ENCODE data around the gene SLC6A5.

SLC6A5 gene

GRCh38 chr11:20597154-20597679 is 2.2 kb upstream of the SLC6A5 start:
- DNase-seq, result no peak

GRCh38 chr11:20597680-20598484 is 1.5 kb upstream of the SLC6A5 start:
- DNase-seq, result no peak

GRCh38 chr11:20598492-20598891 is 916 bp upstream of the SLC6A5 start:
- no peak for DNase-seq

GRCh38 chr11:20600020-20600346 is 575 bp downstream of the SLC6A5 start:
- DNase-seq, result no peak

- no peak for DNase-seq
Measured at GRCh38 chr11:20600551-20600950, 1.1 kb downstream of the SLC6A5 start.

GRCh38 chr11:20601221-20601914 is 2.0 kb downstream of the SLC6A5 start:
- no peak for DNase-seq

- no peak for DNase-seq
Measured at GRCh38 chr11:20604295-20604803, 4.9 kb downstream of the SLC6A5 start.

GRCh38 chr11:20604864-20605601 is 5.6 kb downstream of the SLC6A5 start:
- no peak for DNase-seq

- no peak for DNase-seq
Measured at GRCh38 chr11:20605602-20606091, 6.2 kb downstream of the SLC6A5 start.

GRCh38 chr11:20608934-20609333 is 9.5 kb downstream of the SLC6A5 start:
- DNase-seq, result no peak

- DNase-seq, result peak; percentile 78
Measured at GRCh38 chr11:20609727-20610707, 10.6 kb downstream of the SLC6A5 start.

GRCh38 chr11:20610825-20611224 is 11.4 kb downstream of the SLC6A5 start:
- DNase-seq, result no peak

GRCh38 chr11:20611445-20611844 is 12.0 kb downstream of the SLC6A5 start:
- DNase-seq, result no peak

- DNase-seq, result no peak
Measured at GRCh38 chr11:20611892-20612291, 12.5 kb downstream of the SLC6A5 start.

GRCh38 chr11:20612416-20612815 is 13.0 kb downstream of the SLC6A5 start:
- no peak for DNase-seq

GRCh38 chr11:20616920-20617319 is 17.5 kb downstream of the SLC6A5 start:
- DNase-seq, result no peak

- no peak for DNase-seq
Measured at GRCh38 chr11:20617346-20618005, 18.1 kb downstream of the SLC6A5 start.

- DNase-seq, result peak; percentile 19
Measured at GRCh38 chr11:20618083-20618482, 18.7 kb downstream of the SLC6A5 start.

- no peak for DNase-seq
Measured at GRCh38 chr11:20620988-20621387, 21.6 kb downstream of the SLC6A5 start.

GRCh38 chr11:20621679-20622078 is 22.3 kb downstream of the SLC6A5 start:
- no peak for DNase-seq

GRCh38 chr11:20623252-20623651 is 23.8 kb downstream of the SLC6A5 start:
- no peak for DNase-seq
